T-helper 22 cell (primary cell): ENCODE data around the gene POLR3A.

ENCODE experiments used
- DNase-seq: peaks from one replicate; pipeline ENCODE4 v3.0.0-alpha.2; 2020; ENCODE audit warnings: low read depth

Gene POLR3A

GRCh38 chr10:77977934-77978333, 51.4 kb downstream of the POLR3A start:
- DNase-seq = no peak

GRCh38 chr10:77977016-77977415, 52.3 kb downstream of the POLR3A start:
- no peak for DNase-seq

GRCh38 chr10:77975086-77975666, 54.1 kb downstream of the POLR3A start:
- no peak for DNase-seq

GRCh38 chr10:77974396-77975074, 54.8 kb downstream of the POLR3A start:
- no peak for DNase-seq

- no peak for DNase-seq
These were observed 56.0 kb downstream of the POLR3A start for GRCh38 chr10:77973276-77973675.

GRCh38 chr10:77972148-77972547, 57.2 kb downstream of the POLR3A start:
- no peak for DNase-seq

GRCh38 chr10:77971804-77972144, 57.5 kb downstream of the POLR3A start:
- DNase-seq = no peak

- no peak for DNase-seq
These were observed 58.2 kb downstream of the POLR3A start for GRCh38 chr10:77970869-77971803.

- no peak for DNase-seq
These were observed 60.2 kb downstream of the POLR3A start for GRCh38 chr10:77969114-77969513.

GRCh38 chr10:77967611-77968022, 61.7 kb downstream of the POLR3A start:
- no peak for DNase-seq

- DNase-seq = no peak
These were observed 64.0 kb downstream of the POLR3A start for GRCh38 chr10:77965294-77965693.

- no peak for DNase-seq
These were observed 64.5 kb downstream of the POLR3A start for GRCh38 chr10:77964811-77965210.

- DNase-seq = no peak
These were observed 65.4 kb downstream of the POLR3A start for GRCh38 chr10:77963901-77964300.

GRCh38 chr10:77962350-77963146, 66.8 kb downstream of the POLR3A start:
- no peak for DNase-seq

GRCh38 chr10:77961668-77962067, 67.6 kb downstream of the POLR3A start:
- DNase-seq = no peak

- no peak for DNase-seq
These were observed 68.4 kb downstream of the POLR3A start for GRCh38 chr10:77960829-77961329.

GRCh38 chr10:77959887-77960455, 69.3 kb downstream of the POLR3A start:
- DNase-seq = no peak

GRCh38 chr10:77959384-77959783, 69.9 kb downstream of the POLR3A start:
- DNase-seq = no peak

- no peak for DNase-seq
These were observed 74.2 kb downstream of the POLR3A start for GRCh38 chr10:77955136-77955535.

- no peak for DNase-seq
These were observed 80.1 kb downstream of the POLR3A start for GRCh38 chr10:77949167-77949566.

- DNase-seq = no peak
These were observed 83.2 kb downstream of the POLR3A start for GRCh38 chr10:77946084-77946483.

GRCh38 chr10:77944519-77944918, 84.8 kb downstream of the POLR3A start:
- DNase-seq = no peak
